Subcutaneous adipose tissue (tissue), 4 donors: Measurements from ENCODE around the gene IL1RAP. TPM values are rescaled to one million over a fixed set of nuclear protein-coding genes. Genes with fewer than 3 reads are reported as not detected.

Source experiments
- total RNA-seq, 4 donors: library from RNA; depleted of rRNA; stranded (reverse); fragments of >200 nt; gene quantifications; one replicate each; pipeline ENCODE4 v1.1.0, GENCODE V29; 2016
- TF ChIP-seq, protein P1 (sequence below): fragments of 450-650 bp; IDR thresholded peaks from one replicate; pipeline ENCODE4 v1.5.1; 2016; ENCODE audit warnings: low read depth, mild to moderate bottlenecking, control low read depth, antibody characterized with exemption, moderate library complexity

Gene IL1RAP
- total RNA-seq, 4 donors from 2014 or later = 4.7 to 18.9 (median 9.7) TPM

DNA sequence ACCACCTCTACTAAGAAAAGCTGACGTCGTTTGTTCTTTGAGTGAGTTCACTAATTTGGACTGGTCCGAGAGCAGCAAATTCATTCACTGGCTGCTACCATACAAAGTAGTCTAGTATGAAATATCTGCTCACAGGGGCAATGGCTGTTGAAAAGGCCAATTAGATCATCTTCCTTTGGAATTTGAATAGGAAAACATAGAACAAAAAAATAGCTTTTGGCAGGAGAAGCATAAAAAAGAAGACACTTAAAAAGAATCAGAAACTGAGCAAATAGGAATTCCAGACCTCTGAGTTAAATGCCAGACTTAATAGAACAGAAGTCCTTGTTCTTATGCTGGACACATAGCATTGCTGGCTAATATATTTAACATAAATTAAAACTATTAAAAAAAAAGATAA is 159.3 kb downstream of the IL1RAP start:
- TF ChIP-seq, protein P1, sequence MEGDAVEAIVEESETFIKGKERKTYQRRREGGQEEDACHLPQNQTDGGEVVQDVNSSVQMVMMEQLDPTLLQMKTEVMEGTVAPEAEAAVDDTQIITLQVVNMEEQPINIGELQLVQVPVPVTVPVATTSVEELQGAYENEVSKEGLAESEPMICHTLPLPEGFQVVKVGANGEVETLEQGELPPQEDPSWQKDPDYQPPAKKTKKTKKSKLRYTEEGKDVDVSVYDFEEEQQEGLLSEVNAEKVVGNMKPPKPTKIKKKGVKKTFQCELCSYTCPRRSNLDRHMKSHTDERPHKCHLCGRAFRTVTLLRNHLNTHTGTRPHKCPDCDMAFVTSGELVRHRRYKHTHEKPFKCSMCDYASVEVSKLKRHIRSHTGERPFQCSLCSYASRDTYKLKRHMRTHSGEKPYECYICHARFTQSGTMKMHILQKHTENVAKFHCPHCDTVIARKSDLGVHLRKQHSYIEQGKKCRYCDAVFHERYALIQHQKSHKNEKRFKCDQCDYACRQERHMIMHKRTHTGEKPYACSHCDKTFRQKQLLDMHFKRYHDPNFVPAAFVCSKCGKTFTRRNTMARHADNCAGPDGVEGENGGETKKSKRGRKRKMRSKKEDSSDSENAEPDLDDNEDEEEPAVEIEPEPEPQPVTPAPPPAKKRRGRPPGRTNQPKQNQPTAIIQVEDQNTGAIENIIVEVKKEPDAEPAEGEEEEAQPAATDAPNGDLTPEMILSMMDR = no peak

DNA sequence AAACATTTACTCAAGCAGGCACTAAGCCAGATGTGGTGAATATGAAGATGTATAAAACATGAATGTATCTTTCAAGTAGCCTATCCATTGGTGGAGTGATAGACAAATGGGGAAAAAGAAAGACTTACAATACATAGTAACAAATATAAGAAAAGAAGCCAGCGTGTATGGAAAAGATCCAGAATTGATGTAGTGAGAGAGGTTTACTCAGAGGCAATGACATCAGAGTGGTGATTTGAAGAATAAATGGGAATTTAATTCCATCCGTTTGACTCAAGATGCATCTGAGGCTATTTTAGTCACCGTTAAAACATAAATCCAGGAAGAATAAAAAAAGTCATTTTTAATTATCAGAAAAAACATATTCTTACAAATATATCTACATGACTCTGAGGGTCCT is 162.6 kb downstream of the IL1RAP start:
- TF ChIP-seq, protein P1 = no peak

DNA sequence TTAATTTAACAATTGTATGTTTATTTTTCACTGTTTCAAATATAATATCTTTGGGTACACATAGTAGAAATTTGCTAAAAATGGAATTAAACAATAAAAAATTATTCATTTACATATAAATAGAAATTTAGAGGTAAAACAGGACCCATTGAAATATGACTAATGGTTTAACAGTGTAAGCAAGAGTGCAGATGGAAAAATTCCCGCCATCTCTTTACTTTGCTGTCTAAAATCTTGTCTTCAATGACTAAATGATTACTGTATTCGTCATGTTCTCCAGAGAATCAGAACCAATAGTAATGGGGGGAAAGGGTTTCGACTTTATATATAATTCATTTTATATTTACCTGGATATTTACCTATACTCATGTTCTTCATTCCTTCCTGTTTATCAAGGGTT is 163.1 kb downstream of the IL1RAP start:
- TF ChIP-seq, protein P1 = no peak

DNA sequence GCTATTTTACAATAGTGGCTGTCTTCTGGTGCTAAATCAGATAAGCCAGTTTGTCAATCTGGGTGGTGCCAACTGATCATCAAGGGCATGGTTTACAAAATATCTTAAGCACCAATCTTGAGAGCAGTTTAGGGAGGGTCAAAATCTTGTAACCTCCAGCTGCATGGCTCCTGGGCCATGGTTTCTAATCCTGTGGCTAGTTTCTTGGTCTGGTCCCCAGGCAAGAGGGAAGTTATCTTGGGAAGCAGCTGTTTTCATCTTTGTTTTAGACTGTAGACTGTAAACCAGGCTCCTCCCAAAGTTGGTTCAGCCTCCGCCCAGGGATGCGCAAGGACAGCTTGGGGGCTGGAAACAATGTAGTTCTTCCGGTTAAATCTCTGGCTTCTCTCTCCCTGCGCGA is 166.8 kb downstream of the IL1RAP start:
- TF ChIP-seq, protein P1 = no peak

DNA sequence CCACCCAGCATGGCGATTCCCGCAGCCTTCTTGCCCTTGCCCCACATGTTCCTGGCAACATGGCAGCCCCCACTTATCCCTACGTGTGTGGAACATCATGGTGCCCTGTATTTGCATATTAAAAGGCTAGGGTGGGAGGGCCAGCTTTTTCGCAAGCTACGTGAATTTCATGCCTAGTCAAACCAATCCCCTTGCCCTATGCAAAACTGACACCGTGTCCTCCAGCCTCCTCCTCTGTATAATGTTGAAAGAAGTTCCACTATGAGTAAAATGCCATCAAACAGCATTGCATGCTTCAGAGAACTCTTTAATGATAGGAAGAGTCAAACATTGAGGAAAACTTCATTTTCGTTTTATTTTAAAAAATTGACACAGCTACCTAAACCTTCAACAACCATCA is 170.9 kb downstream of the IL1RAP start:
- TF ChIP-seq, protein P1 = no peak

DNA sequence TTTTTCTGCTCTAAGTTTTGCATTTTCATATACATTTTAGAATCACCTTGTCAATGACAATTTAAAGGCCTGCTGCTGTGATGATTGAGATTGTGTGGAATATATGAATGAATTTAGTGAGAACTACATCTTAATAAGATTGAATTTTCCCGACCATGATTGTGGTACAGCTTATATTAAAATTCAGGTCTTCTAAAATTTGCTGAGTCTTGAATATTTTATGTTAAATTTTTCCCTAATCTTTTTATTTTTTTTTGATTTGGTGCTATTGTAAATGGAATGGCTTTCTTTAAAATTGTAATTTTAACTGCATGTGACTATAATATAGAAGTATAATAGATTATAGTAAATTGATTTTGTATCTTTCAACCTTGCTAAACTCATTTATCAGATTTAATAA is 172.1 kb downstream of the IL1RAP start:
- TF ChIP-seq, protein P1 = no peak

DNA sequence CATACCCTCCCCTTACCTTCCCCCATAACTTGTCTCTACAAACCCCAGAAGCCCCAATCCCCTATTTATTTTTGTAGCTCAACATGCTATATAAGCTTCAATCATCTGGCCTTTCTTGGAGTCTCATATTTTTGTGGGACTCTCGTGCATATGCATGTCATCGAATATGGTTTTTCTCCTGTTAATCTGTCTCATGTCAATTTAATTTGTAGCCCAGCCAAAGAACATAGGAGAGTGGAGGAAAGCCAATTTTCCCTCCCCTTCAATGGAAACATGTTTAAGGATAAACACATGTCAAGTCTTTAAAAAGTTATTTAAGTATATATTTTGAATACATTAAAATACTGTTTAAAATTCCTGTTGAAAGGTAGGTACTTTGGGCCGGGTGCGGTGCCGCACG is 176.4 kb downstream of the IL1RAP start:
- TF ChIP-seq, protein P1 = no peak

DNA sequence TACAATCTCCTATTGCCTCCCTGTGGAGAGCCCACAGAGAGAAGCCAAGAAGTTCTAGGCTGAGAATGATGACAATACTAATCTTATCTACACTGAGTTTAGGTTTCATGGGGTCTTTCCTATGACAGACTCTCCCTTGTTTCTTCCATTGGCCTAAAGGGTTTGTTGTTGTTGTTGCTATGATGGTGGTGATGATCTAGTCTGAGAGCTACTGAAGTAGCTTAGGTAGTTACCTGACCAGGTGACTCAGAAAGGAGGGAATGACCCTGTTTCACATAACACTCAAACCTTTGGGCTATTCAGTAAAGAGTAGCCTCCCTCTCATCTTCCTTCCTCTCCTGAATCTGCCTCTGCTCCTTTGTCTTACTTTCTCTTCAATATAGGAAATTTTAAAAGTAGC is 178.4 kb downstream of the IL1RAP start:
- TF ChIP-seq, protein P1 = no peak
